B cell (primary cell): Measurements from ENCODE around the gene ZNF385D. TPM values are rescaled to one million over a fixed set of nuclear protein-coding genes. Genes with fewer than 3 reads are reported as not detected.

Experiments used
- ATAC-seq: fragments of 200-7000 bp; cut with Tn5 transposase; one replicate; pipeline ENCODE4 v1.10.0; 2021; ENCODE audit warnings: low read depth, mild to moderate bottlenecking, moderate number of reproducible peaks, moderate library complexity
- CTCF ChIA-PET: fragments of 350-600 bp; sonication (Branson Sonifier 250); formaldehyde crosslinking; loops from one replicate; lab custom pipeline; 2021; ENCODE audit warnings: antibody characterized with exemption, inconsistent platforms; lab: Charles Lee
- POLR2A ChIA-PET: fragments of 350-600 bp; sonication (Branson Sonifier 250); formaldehyde crosslinking; loops from one replicate; lab custom pipeline; 2021; ENCODE audit warnings: antibody characterized with exemption; lab: Charles Lee
- DNase-seq: peaks from one replicate; pipeline ENCODE4 v3.0.0; 2013
- H2AFZ ChIP-seq: 2 replicates; pipeline ENCODE4 v1.6.1; 2012; ENCODE audit warnings: mild to moderate bottlenecking, low read depth, low read length; ENCODE audit not compliant: insufficient read depth, poor library complexity, severe bottlenecking
- H3K27ac ChIP-seq, 2 donors: 1 replicate in 1 of 2; 2 replicates in 1 of 2; pipeline ENCODE4 v1.5.1; 2012 to 2013; ENCODE audit warnings: low read length in 2 of 2, mild to moderate bottlenecking in 2 of 2, moderate library complexity in 1 of 2
- H3K27me3 ChIP-seq, 4 experiments: fragments of 200-600 bp in 1 of 4; sonication (generic) in 1 of 4; replicated peaks in 1 of 4; 1 replicate in 2 of 4; 2 replicates in 2 of 4; pipeline versions ENCODE4 v1.6.1 to v1.7.0; 2013 to 2016; ENCODE audit warnings: low read length in 3 of 4, mild to moderate bottlenecking in 2 of 4, mixed read lengths in 1 of 4, moderate library complexity in 1 of 4; ENCODE audit not compliant: insufficient read depth in 4 of 4, control insufficient read depth in 3 of 4; ENCODE audit errors: control extremely low read depth in 1 of 4
- H3K36me3 ChIP-seq, 2 experiments: replicated peaks in 1 of 2; 1 replicate in 1 of 2; 2 replicates in 1 of 2; pipeline versions ENCODE4 v1.6.1 to v1.7.1; 2013; ENCODE audit warnings: low read length in 1 of 2; ENCODE audit not compliant: insufficient read depth in 2 of 2, control insufficient read depth in 1 of 2; ENCODE audit errors: control extremely low read depth in 1 of 2, extremely low read depth in 1 of 2
- H3K4me1 ChIP-seq, 2 donors: fragments of 200-600 bp in 1 of 2; sonication (generic) in 1 of 2; 1 replicate in 1 of 2; 2 replicates in 1 of 2; pipeline versions ENCODE4 v1.5.1 to v1.6.1; 2013 to 2017; ENCODE audit warnings: low read length in 2 of 2; ENCODE audit not compliant: control insufficient read depth in 2 of 2, insufficient read depth in 2 of 2
- H3K4me2 ChIP-seq: replicated peaks from 2 replicates; pipeline ENCODE3; 2012; ENCODE audit warnings: mild to moderate bottlenecking, low read depth, low read length; ENCODE audit not compliant: poor library complexity, severe bottlenecking
- H3K4me3 ChIP-seq, 5 experiments: fragments of 200-600 bp in 1 of 5; sonication (generic) in 1 of 5; 1 replicate in 3 of 5; 2 replicates in 2 of 5; pipeline versions ENCODE4 v1.5.1 to v1.7.0; 2011 to 2016; ENCODE audit warnings: low read length in 4 of 5, mild to moderate bottlenecking in 4 of 5, low read depth in 2 of 5, control low read depth in 1 of 5, moderate library complexity in 1 of 5; ENCODE audit not compliant: insufficient read depth in 1 of 5; ENCODE audit errors: control extremely low read depth in 1 of 5, extremely low read depth in 1 of 5
- H3K79me2 ChIP-seq: fragments of 200-600 bp; sonication (generic); one replicate; pipeline ENCODE4 v1.6.0; 2016; ENCODE audit warnings: low read length; ENCODE audit not compliant: control insufficient read depth, insufficient read depth
- H3K9ac ChIP-seq: fragments of 200-600 bp; sonication (generic); 2 replicates; pipeline ENCODE4 v1.6.1; 2017; ENCODE audit warnings: mild to moderate bottlenecking, low read length, moderate library complexity
- H3K9me3 ChIP-seq, 3 donors: one replicate each; pipeline versions ENCODE4 v1.6.1 to v1.7.1; 2013; ENCODE audit warnings: low read length in 2 of 3; ENCODE audit not compliant: control insufficient read depth in 2 of 3, insufficient read depth in 1 of 3; ENCODE audit errors: control extremely low read depth in 1 of 3
- H4K20me1 ChIP-seq: 2 replicates; pipeline ENCODE4 v1.6.0; 2012; ENCODE audit warnings: mild to moderate bottlenecking, low read length; ENCODE audit not compliant: insufficient read depth, control insufficient read depth, poor library complexity, severe bottlenecking
- H3K27ac Mint-ChIP-seq: one replicate; pipeline ENCODE4 v1.8.0; 2021; ENCODE audit warnings: mixed read lengths
- H3K27me3 Mint-ChIP-seq: one replicate; pipeline ENCODE4 v1.8.0; 2021; ENCODE audit warnings: mixed read lengths
- H3K4me1 Mint-ChIP-seq: one replicate; pipeline ENCODE4 v1.8.0; 2021; ENCODE audit warnings: mixed read lengths
- H3K4me3 Mint-ChIP-seq: one replicate; pipeline ENCODE4 v1.8.0; 2021; ENCODE audit warnings: mixed read lengths
- H3K9me3 Mint-ChIP-seq: one replicate; pipeline ENCODE4 v1.8.0; 2022; ENCODE audit warnings: mixed read lengths; ENCODE audit not compliant: insufficient read depth
- EZH2 ChIP-seq: IDR thresholded peaks from 2 replicates; pipeline ENCODE4 v1.6.1; 2012; ENCODE audit warnings: borderline replicate concordance, low read depth, mild to moderate bottlenecking, moderate library complexity, low read length; ENCODE audit not compliant: insufficient read depth, poor library complexity, severe bottlenecking
- WGBS: methylation state at CpG from one replicate; pipeline ENCODE4 v1.1.5; 2013; ENCODE audit warnings: missing lambda C conversion rate; ENCODE audit not compliant: insufficient coverage; 5-methylcytosine and 5-hydroxymethylcytosine counted together
- intact Hi-C: fragments of 100-400 bp; cut with micrococcal nuclease; formaldehyde crosslinking; loops from one replicate; pipeline ENCODE4 v1.10.0; 2022
- polyA plus RNA-seq: library from polyadenylated mRNA; depleted of rRNA; stranded (reverse); fragments of >200 nt; gene quantifications from 2 replicates; pipeline ENCODE4 v1.2.3, GENCODE V29; 2012
- total RNA-seq, 2 donors: library from RNA; stranded (reverse); fragments of 120-200 nt in 1 of 2; gene quantifications; 1 replicate in 1 of 2; 2 replicates in 1 of 2; pipeline versions ENCODE4 v1.2.3 to v1.2.4, GENCODE V29; 2013 to 2022
- TF ChIP-seq, protein P1 (sequence below): fragments of 200-600 bp; IDR thresholded peaks from one replicate; pipeline ENCODE4 v1.8.0; 2022; ENCODE audit warnings: antibody characterized with exemption, mild to moderate bottlenecking

The ZNF385D gene
- total and polyA plus RNA-seq, 2 donors (not counting 1 experiment from before 2014, with no cell fraction given) = not detected

DNA sequence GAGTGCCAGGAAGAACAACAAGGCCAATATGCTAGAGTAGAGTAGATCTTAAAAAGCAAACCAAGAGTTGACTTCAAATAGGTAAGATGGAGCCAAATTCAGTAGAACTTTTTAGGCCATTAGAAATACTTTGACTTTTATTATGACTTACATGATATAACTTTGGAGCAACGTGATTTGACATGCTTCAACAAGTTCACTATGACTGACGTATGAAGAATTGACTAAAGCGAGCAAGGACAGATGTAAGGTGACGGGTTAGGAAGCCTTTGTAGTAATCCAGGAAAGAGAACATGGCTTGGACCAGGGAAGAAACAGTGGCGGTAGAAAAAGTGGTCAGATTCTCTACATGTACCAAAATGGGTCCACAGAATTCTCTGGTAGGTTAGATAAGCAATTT is 4.9 kb upstream of the ZNF385D start:
- H3K27me3 ChIP-seq = peaks cover 0 to 6% (median 0%) of the 10 kb centered on the region in 4 experiments
- H3K27me3 Mint-ChIP-seq = no peaks in the 10 kb centered on the region
- H3K9ac ChIP-seq = no peak overlapping the region
- no peaks in the 10 kb centered on the region for H3K4me1 Mint-ChIP-seq
- no peak overlapping the region for H3K4me2 ChIP-seq
- ChIA-PET CTCF (no interaction called here), POLR2A (no interaction called here)
- no peaks in the 10 kb centered on the region for H3K36me3 ChIP-seq
- no peak overlapping the region for H3K4me3 Mint-ChIP-seq
- intact Hi-C loops = no loop called here
- H4K20me1 ChIP-seq = no peaks in the 10 kb centered on the region
- ATAC-seq (no peak), DNase-seq (no peak)
- no peak overlapping the region for H2AFZ ChIP-seq
- no peaks in the 10 kb centered on the region for H3K79me2 ChIP-seq
- H3K9me3 ChIP-seq = no peaks in the 10 kb centered on the region
- no peak overlapping the region for H3K4me3 ChIP-seq
- no peak overlapping the region for H3K27ac Mint-ChIP-seq
- 75% methylated on average over 4 of the region's 5 CpGs for WGBS
- no peaks in the 10 kb centered on the region for H3K9me3 Mint-ChIP-seq
- H3K27ac ChIP-seq = no peak overlapping the region
- no peak for TF ChIP-seq EZH2
- TF ChIP-seq, protein P1, sequence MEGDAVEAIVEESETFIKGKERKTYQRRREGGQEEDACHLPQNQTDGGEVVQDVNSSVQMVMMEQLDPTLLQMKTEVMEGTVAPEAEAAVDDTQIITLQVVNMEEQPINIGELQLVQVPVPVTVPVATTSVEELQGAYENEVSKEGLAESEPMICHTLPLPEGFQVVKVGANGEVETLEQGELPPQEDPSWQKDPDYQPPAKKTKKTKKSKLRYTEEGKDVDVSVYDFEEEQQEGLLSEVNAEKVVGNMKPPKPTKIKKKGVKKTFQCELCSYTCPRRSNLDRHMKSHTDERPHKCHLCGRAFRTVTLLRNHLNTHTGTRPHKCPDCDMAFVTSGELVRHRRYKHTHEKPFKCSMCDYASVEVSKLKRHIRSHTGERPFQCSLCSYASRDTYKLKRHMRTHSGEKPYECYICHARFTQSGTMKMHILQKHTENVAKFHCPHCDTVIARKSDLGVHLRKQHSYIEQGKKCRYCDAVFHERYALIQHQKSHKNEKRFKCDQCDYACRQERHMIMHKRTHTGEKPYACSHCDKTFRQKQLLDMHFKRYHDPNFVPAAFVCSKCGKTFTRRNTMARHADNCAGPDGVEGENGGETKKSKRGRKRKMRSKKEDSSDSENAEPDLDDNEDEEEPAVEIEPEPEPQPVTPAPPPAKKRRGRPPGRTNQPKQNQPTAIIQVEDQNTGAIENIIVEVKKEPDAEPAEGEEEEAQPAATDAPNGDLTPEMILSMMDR = no peak
- H3K4me1 ChIP-seq = no peaks in the 10 kb centered on the region

DNA sequence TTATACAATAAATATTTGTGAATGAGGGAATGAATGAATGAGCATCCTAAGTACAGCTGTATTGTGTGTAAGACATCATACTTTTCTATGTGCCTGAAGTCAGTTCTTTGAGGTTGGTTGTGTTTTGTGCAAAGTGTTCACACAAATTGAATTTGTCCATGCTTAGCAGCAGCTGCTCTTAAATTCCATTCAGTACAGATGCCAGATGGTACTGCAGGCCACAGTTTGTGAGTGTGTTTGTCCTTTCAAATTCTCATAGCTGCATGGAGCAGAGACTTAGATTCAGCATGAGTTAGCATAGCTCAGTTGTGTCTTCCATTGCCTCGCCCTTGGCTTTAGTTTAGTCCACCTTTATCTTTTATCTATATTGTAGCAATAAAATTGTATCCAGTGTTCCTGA is 3.8 kb upstream of the ZNF385D start:
- intact Hi-C loops = no loop called here
- Histone ChIP-seq H2AFZ (no peak overlapping the region), H3K27me3 (peaks cover 0 to 12% (median 0%) of the 10 kb centered on the region in 4 experiments), H3K27ac (no peak overlapping the region), H4K20me1 (no peaks in the 10 kb centered on the region), H3K79me2 (no peaks in the 10 kb centered on the region), H3K4me1 (no peaks in the 10 kb centered on the region), H3K9me3 (no peaks in the 10 kb centered on the region), H3K4me3 (no peak overlapping the region), H3K36me3 (no peaks in the 10 kb centered on the region), H3K9ac (no peak overlapping the region), H3K4me2 (no peak overlapping the region)
- ATAC-seq (no peak), DNase-seq (no peak)
- ChIA-PET POLR2A (no interaction called here), CTCF (no interaction called here)
- TF ChIP-seq, protein P1 = no peak
- TF ChIP-seq EZH2 = no peak
- no CpG with 5 or more reads among the region's 1 CpG for WGBS
- peaks cover 9% of the 10 kb centered on the region for H3K27me3 Mint-ChIP-seq
- H3K27ac Mint-ChIP-seq = no peak overlapping the region
- H3K4me3 Mint-ChIP-seq = no peak overlapping the region
- no peaks in the 10 kb centered on the region for H3K4me1 Mint-ChIP-seq
- H3K9me3 Mint-ChIP-seq = no peaks in the 10 kb centered on the region
